ENCODE data around the gene SERPIND1.
"Not testable (repeated sequence)": the region's sequence is repeated elsewhere in the genome, so short reads cannot be mapped to it uniquely, and the experiment has no call there.

The SERPIND1 gene

GRCh38 chr22:20815477-20816050, 41.7 kb downstream of the SERPIND1 start:
- no peak for DNase-seq (ENCODE audit: low read depth in 2 of 2)

GRCh38 chr22:20816559-20816958, 42.6 kb downstream of the SERPIND1 start:
- no peak for DNase-seq (ENCODE audit: low read depth in 2 of 2)

DNA sequence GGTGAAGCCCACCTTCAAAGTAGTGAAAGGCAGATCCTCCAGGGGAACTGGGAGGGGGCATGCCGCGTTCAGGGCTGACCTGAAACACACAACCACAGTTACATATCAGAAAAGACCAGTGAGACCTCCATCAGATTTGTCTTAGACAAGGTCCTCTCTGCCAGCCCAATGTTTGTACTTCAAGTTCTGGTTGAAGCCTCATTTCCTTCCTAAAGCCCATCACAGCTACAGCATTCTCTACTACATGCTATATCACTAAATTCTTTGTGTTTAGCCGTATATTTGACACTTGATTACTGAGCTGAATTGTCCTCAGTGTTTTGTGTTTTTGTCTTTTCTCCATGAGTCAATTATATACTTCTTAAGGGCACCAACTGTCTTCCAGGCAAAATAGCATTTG, 44.6 kb downstream of the SERPIND1 start:
- no peak for DNase-seq (ENCODE audit: low read depth in 2 of 2)

DNA sequence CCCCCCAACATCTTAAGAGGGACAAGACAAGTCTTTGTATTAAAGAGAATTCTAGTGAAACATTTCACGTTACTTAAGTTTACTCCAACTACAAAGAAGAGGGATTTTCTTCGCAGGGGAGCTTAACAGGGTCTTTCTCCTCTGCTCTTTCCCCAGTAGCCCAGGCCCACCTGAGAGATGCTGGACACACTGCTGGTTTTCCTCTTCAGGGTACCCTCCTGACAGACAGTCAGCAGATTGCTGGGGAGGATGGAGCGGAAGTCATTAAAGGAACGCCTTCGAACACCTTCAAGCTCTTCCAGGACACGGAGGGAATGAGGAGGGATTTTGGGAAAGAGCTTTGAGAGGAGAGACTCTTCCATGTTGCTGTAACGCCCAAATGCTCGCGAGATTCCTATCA, 45.6 kb downstream of the SERPIND1 start:
- no peak for DNase-seq (ENCODE audit: low read depth in 2 of 2)

GRCh38 chr22:20821717-20822239, 47.9 kb downstream of the SERPIND1 start:
- not testable (repeated sequence) for DNase-seq (ENCODE audit: low read depth in 2 of 2)

GRCh38 chr22:20822240-20822639, 48.3 kb downstream of the SERPIND1 start:
- no peak for DNase-seq (ENCODE audit: low read depth in 2 of 2)

- DNase-seq (ENCODE audit: low read depth in 2 of 2): no peak
Measured at GRCh38 chr22:20823264-20823663, 49.4 kb downstream of the SERPIND1 start.

- DNase-seq (ENCODE audit: low read depth in 2 of 2): not testable (repeated sequence)
Measured at GRCh38 chr22:20825216-20825615, 51.3 kb downstream of the SERPIND1 start.

GRCh38 chr22:20825624-20826023, 51.7 kb downstream of the SERPIND1 start:
- DNase-seq (ENCODE audit: low read depth in 2 of 2): no peak

DNA sequence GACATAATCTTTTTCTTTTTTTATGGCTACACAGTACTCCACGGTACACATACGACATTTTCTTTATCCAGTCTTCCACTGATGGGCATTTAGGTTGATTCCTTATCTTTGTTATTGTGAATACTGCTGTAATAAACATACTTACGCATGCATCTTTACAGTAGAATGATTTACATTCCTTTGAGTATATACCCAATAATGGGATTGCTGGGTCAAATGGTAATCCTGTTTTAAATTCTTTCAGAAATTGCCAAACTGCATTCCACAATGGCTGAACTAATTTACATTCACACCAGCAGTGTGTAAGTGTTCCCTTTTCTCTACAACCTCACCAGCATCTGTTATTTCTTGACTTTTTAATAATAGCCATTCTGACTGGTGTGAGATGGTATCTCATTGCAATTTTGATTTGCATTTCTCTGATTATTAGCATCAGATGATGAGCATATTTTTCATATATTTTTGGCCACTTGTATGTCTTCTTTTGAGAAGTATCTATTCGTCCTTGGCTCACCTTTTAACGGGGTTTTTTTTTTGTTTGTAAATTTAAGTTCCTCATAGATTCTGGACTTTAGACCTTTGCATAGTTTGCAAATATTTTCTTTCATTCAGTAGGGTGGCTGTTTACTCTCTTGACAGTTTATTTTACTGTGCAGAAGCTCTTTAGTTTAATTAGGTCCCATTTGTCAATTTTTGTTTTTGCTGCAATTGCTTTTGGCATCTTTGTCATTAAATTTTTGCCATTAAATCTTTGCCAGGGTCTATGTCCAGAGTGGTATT, 52.6 kb downstream of the SERPIND1 start:
- not testable (repeated sequence) for DNase-seq (ENCODE audit: low read depth in 2 of 2)

DNA sequence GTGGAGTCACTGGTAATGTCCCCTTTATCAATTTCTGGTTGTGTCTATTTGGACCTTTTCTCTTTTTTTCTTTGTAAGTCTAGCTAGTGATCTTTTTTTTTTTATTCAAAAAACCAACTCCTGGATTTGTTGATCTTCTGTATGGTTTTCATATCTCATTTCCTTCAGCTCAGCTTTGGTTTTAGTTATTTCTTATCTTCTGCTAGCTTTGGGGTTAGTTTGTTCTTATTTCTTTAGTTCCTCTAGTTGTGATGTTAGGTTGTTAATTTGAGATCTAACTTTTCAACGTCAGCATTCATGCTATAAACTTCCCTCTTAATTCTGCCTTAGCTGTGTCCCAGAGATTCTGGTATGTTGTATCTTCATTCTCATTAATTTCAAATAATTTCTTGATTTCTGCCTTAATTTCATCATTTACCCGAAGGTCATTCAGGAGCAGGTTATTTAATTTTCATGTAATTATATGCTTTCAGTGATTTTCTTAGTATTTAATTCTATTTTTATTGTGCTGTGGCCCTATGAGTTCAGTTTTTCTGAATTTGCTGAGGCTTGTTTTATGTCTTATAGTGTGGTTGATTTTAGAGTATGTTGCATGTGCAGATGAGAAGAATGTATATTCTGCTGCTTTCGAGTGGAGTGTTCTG, 55.7 kb downstream of the SERPIND1 start:
- DNase-seq (ENCODE audit: low read depth in 2 of 2): no peak

DNA sequence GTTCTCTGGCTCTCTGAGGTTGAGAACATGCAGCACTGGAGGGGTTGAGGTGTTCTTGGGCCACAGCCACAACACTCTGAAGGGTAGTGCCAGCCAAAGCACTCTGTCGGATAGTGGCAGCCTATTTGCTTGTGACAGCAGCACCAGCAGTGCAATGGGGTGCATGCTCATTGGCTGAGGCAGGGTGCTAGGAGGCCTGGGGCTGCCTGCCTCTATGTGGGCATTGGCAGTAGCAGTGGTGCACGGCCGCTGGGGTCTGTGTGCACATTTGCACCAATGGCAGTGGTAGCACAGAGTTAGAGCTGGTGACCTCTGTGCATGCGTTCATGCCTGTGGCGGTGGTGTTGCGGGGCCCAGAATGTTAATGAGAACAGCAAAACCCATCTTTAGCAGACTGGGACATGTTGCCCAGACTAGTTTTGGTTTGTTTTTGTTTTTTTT, 59.3 kb downstream of the SERPIND1 start:
- no peak for DNase-seq (ENCODE audit: low read depth in 2 of 2)

DNA sequence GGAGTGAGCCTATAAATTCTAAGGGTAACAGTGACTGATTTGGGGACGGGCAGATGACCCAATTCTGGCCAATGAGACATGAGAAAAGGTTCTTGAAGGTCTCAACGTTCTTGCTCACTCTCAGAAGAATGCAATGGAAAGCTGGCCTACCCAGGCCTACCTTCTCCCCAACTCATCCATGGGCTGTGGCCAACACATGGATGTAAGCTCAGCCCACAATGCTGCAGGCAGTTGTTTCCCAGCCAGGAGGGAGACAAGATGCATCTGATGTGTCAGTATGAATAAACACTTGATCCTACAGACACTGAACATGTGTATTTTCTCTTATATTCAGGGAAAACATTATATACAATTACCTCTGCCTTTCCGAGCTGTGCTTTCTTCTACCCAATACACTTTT, 60.3 kb downstream of the SERPIND1 start:
- no peak for DNase-seq (ENCODE audit: low read depth in 2 of 2)

DNA sequence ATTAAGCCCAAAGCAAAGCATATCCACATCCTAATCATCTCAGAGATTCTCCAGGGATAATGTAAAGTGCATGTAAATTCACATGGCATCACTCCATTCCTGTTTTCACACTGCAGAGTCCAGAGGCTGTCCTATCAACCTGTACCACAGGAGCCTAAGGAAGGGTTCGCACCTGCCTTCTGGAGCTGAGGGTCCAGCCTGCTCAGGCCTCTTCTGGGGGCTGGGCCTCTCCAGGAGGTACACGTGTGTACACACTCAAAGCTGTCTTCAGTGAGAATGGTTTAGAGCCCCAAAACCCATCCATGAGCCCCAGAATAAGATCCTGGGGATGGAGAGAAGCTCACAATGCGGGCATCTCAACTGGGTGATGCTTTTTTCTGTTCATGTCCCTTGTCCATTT, 60.8 kb downstream of the SERPIND1 start:
- no peak for DNase-seq (ENCODE audit: low read depth in 2 of 2)

All from stimulated activated CD8-positive, alpha-beta memory T cell treated with anti-CD3 and anti-CD28 coated beads, Interleukin-2, amount 100 ng/mL, for 48 hours (primary cell).